WTC11 (cell line): ENCODE results near the gene RIPK3. TPM values are rescaled to one million over a fixed set of nuclear protein-coding genes. Genes with fewer than 3 reads are reported as not detected.

Experiments
- ATAC-seq: fragments of 200-7000 bp; cut with Tn5 transposase; 2 replicates; pipeline ENCODE4 v1.10.0; 2021; ENCODE audit warnings: mild to moderate bottlenecking, moderate library complexity
- CTCF ChIA-PET: fragments of 300-600 bp; sonication (Branson Sonifier 250); formaldehyde crosslinking; loops from one replicate; lab custom pipeline; 2021; ENCODE audit warnings: antibody characterized with exemption; lab: Charles Lee
- POLR2A ChIA-PET: fragments of 350-600 bp; sonication (Branson Sonifier 250); formaldehyde crosslinking; loops from one replicate; lab custom pipeline; 2021; ENCODE audit warnings: antibody characterized with exemption; lab: Charles Lee
- DNase-seq: peaks from one replicate; pipeline ENCODE4 v3.0.0; 2021; ENCODE audit warnings: low spot score
- H3K27ac Mint-ChIP-seq: 2 replicates; pipeline ENCODE4 v1.8.0; 2021; ENCODE audit warnings: mixed read lengths
- H3K27me3 Mint-ChIP-seq: 2 replicates; pipeline ENCODE4 v1.8.0; 2021; ENCODE audit warnings: low read depth, mild to moderate bottlenecking, moderate library complexity, mixed read lengths
- H3K36me3 Mint-ChIP-seq: 2 replicates; pipeline ENCODE4 v1.8.0; 2021; ENCODE audit warnings: mixed read lengths
- H3K4me1 Mint-ChIP-seq: 2 replicates; pipeline ENCODE4 v1.8.0; 2022; ENCODE audit warnings: mixed read lengths
- H3K4me3 Mint-ChIP-seq: 2 replicates; pipeline ENCODE4 v1.8.0; 2021; ENCODE audit warnings: mild to moderate bottlenecking, moderate library complexity, mixed read lengths
- H3K9me3 Mint-ChIP-seq: 2 replicates; pipeline ENCODE4 v1.8.0; 2021; ENCODE audit warnings: mixed read lengths
- ATF1 ChIP-seq: sonication (generic); formaldehyde crosslinking; IDR thresholded peaks from 2 replicates; pipeline ENCODE4 v1.8.1; 2023; ENCODE audit warnings: mild to moderate bottlenecking, moderate library complexity, missing genetic modification reagents
- EMX1 ChIP-seq: fragments of 250-450 bp; sonication (Bioruptor Pico); IDR thresholded peaks from 2 replicates; pipeline ENCODE4 v1.8.0; 2021; ENCODE audit warnings: mild to moderate bottlenecking
- ETV6 ChIP-seq: sonication (generic); formaldehyde crosslinking; IDR thresholded peaks from 2 replicates; pipeline ENCODE4 v1.8.1; 2022; ENCODE audit warnings: mild to moderate bottlenecking, missing genetic modification reagents
- GABPB1 ChIP-seq: sonication (generic); formaldehyde crosslinking; IDR thresholded peaks from 2 replicates; pipeline ENCODE4 v1.8.1; 2023; ENCODE audit warnings: mild to moderate bottlenecking, missing genetic modification reagents
- GRHL2 ChIP-seq: fragments of 250-450 bp; sonication (Bioruptor Pico); IDR thresholded peaks from 2 replicates; pipeline ENCODE4 v1.8.0; 2022; ENCODE audit warnings: mild to moderate bottlenecking, moderate library complexity; ENCODE audit not compliant: insufficient replicate concordance, severe bottlenecking
- GTF2I ChIP-seq: fragments of 250-450 bp; sonication (Bioruptor Pico); conservative IDR thresholded peaks from 2 replicates; pipeline ENCODE4 v1.4.0; 2021; ENCODE audit warnings: mild to moderate bottlenecking
- IRF1 ChIP-seq: sonication (generic); formaldehyde crosslinking; IDR thresholded peaks from 2 replicates; pipeline ENCODE4 v1.8.0; 2023; ENCODE audit warnings: missing genetic modification reagents
- JUN ChIP-seq: sonication (generic); formaldehyde crosslinking; IDR thresholded peaks from 2 replicates; pipeline ENCODE4 v1.8.0; 2023; ENCODE audit warnings: mild to moderate bottlenecking, missing genetic modification reagents
- KAT7 ChIP-seq: sonication (generic); formaldehyde crosslinking; IDR thresholded peaks from 2 replicates; pipeline ENCODE4 v1.8.1; 2023; ENCODE audit warnings: missing genetic modification reagents, mild to moderate bottlenecking, borderline replicate concordance
- MAX ChIP-seq: sonication (generic); formaldehyde crosslinking; IDR thresholded peaks from 2 replicates; pipeline ENCODE4 v1.8.0; 2022; ENCODE audit warnings: mild to moderate bottlenecking, missing genetic modification reagents
- NR2C2 ChIP-seq: sonication (generic); formaldehyde crosslinking; IDR thresholded peaks from 2 replicates; pipeline ENCODE4 v1.8.0; 2022; ENCODE audit warnings: mild to moderate bottlenecking, missing genetic modification reagents
- PRDM15 ChIP-seq: sonication (generic); formaldehyde crosslinking; IDR thresholded peaks from 2 replicates; pipeline ENCODE4 v1.8.0; 2022; ENCODE audit warnings: missing genetic modification reagents
- TCF7 ChIP-seq: sonication (generic); formaldehyde crosslinking; IDR thresholded peaks from 2 replicates; pipeline ENCODE4 v1.8.0; 2022; ENCODE audit warnings: mild to moderate bottlenecking, low read depth, missing genetic modification reagents, moderate library complexity
- TEAD1 ChIP-seq: sonication (generic); formaldehyde crosslinking; IDR thresholded peaks from 2 replicates; pipeline ENCODE4 v1.8.0; 2022; ENCODE audit warnings: mild to moderate bottlenecking, missing genetic modification reagents
- USF1 ChIP-seq: sonication (generic); formaldehyde crosslinking; IDR thresholded peaks from 2 replicates; pipeline ENCODE4 v1.8.0; 2022; ENCODE audit warnings: mild to moderate bottlenecking, missing genetic modification reagents
- USF2 ChIP-seq: sonication (generic); formaldehyde crosslinking; IDR thresholded peaks from 2 replicates; pipeline ENCODE4 v1.8.1; 2023; ENCODE audit warnings: mild to moderate bottlenecking, missing genetic modification reagents, moderate library complexity
- ZNF219 ChIP-seq: sonication (generic); formaldehyde crosslinking; IDR thresholded peaks from 2 replicates; pipeline ENCODE4 v1.8.0; 2023; ENCODE audit warnings: missing genetic modification reagents, mild to moderate bottlenecking, borderline replicate concordance
- ZNF423 ChIP-seq: fragments of 250-450 bp; sonication (Bioruptor Pico); IDR thresholded peaks from 2 replicates; pipeline ENCODE4 v2.1.2; 2022; ENCODE audit warnings: mild to moderate bottlenecking, moderate library complexity
- total RNA-seq: library from RNA; stranded (reverse); gene quantifications from 3 replicates; pipeline ENCODE4 v1.2.3, GENCODE V29; 2021
- TF ChIP-seq, protein P1 (sequence below): sonication (generic); formaldehyde crosslinking; conservative IDR thresholded peaks from 2 replicates; pipeline ENCODE4 v1.8.1; 2022; ENCODE audit warnings: mild to moderate bottlenecking, missing genetic modification reagents

The RIPK3 gene
- total RNA-seq, 1 experiment from 2014 or later, result 0.83 TPM

DNA sequence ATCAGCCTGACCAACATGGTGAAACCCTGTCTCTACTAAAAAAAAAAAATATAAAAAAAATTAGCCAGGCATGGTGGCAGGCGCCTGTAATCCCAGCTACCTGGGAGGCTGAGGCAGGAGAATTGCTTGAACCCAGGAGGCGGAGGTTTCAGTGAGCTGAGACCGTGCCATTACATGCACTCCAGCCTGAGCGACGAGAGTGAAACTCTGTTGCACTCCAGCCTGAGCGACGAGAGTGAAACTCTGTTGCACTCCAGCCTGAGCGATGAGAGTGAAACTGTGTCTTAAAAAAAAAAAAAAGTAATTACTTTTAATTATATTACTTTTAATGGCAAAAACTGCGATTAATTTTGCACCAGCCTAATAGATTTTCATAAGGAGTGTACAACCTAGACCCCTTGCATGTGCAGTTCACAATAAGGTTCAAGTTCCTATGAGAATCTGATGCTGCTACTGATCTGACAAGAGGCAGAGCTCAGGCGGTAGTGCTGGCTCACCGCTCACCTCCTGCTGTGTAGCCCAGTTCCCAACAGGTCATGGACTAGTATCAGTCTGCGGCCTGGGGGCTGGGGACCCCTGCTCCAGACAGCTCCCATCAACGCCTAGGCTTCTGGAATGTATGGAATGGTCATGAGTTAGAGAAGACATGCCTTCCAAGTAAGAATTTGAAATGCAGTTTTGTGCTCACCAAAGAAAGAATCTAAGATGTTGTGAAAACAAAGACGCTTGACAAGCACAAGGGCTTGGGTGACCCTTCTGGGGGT lies 18.4 kb downstream of the RIPK3 start (continued):
- TF ChIP-seq ZNF423 (CRISPR knock-in tag) (no peak), NR2C2 (CRISPR knock-in tag) (no peak)
- TF ChIP-seq, all 79 proteins: peak for 0

- POLR2A ChIA-PET, result interaction anchor here (0.6 kb wide), 1 partner anchor 114 kb away, joined by 3 read pairs; no protein-coding TSS in a partner anchor
Observed at GRCh38 chr14:24317141-24317928, 22.5 kb downstream of the RIPK3 start.

GRCh38 chr14:24316597-24316950 lies 23.2 kb downstream of the RIPK3 start:
- H3K27me3 Mint-ChIP-seq, result peaks cover 86% of the 10 kb centered on the region
- H3K4me3 Mint-ChIP-seq, result no peak overlapping the region
- no peak overlapping the region for H3K27ac Mint-ChIP-seq
- H3K36me3 Mint-ChIP-seq, result no peaks in the 10 kb centered on the region
- ChIA-PET CTCF (interaction anchor here (1.1 to 3.2 kb wide), 5 partner anchors 9 to 114 kb away, joined by 3 to 21 read pairs (median 10); partner anchors contain the start of genes CIDEB, KHNYN and TINF2), POLR2A (interaction anchor here (0.6 kb wide), 2 partner anchors 104 to 115 kb away, joined by 3 read pairs; no protein-coding TSS in a partner anchor)
- no peaks in the 10 kb centered on the region for H3K9me3 Mint-ChIP-seq
- DNase-seq (no peak), ATAC-seq (peak; percentile 33; the same call in 1 of the 2 replicates)
- no peaks in the 10 kb centered on the region; the same call in 1 of the 2 replicates for H3K4me1 Mint-ChIP-seq
- TF ChIP-seq ETV6 (CRISPR knock-in tag) (no peak), NR2C2 (CRISPR knock-in tag) (no peak), GTF2I (no peak), KAT7 (CRISPR knock-in tag) (no peak)

More at GRCh38 chr14:24317141-24317928, 22.5 kb downstream of the RIPK3 start:
- no peaks in the 10 kb centered on the region for H3K36me3 Mint-ChIP-seq
- no peak overlapping the region for H3K27ac Mint-ChIP-seq
- TF ChIP-seq TCF7, result no peak
- no peak for TF ChIP-seq ZNF219 (CRISPR knock-in tag)
- TF ChIP-seq GABPB1 (CRISPR knock-in tag), result no peak
- TF ChIP-seq IRF1 (CRISPR knock-in tag), result no peak
- no peaks in the 10 kb centered on the region for H3K9me3 Mint-ChIP-seq
- no peaks in the 10 kb centered on the region; the same call in 1 of the 2 replicates for H3K4me1 Mint-ChIP-seq
- H3K4me3 Mint-ChIP-seq, result no peak overlapping the region
- ATAC-seq (no peak), DNase-seq (no peak)
- CTCF ChIA-PET, result interaction anchor here (0.7 to 3.2 kb wide), 10 partner anchors 9 to 114 kb away, joined by 3 to 21 read pairs (median 8); partner anchors contain the start of genes CIDEB, KHNYN and TINF2
- peaks cover 86% of the 10 kb centered on the region for H3K27me3 Mint-ChIP-seq

DNA sequence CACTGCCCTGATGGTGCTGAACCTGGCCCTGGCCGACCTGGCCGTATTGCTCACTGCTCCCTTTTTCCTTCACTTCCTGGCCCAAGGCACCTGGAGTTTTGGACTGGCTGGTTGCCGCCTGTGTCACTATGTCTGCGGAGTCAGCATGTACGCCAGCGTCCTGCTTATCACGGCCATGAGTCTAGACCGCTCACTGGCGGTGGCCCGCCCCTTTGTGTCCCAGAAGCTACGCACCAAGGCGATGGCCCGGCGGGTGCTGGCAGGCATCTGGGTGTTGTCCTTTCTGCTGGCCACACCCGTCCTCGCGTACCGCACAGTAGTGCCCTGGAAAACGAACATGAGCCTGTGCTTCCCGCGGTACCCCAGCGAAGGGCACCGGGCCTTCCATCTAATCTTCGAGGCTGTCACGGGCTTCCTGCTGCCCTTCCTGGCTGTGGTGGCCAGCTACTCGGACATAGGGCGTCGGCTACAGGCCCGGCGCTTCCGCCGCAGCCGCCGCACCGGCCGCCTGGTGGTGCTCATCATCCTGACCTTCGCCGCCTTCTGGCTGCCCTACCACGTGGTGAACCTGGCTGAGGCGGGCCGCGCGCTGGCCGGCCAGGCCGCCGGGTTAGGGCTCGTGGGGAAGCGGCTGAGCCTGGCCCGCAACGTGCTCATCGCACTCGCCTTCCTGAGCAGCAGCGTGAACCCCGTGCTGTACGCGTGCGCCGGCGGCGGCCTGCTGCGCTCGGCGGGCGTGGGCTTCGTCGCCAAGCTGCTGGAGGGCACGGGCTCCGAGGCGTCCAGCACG lies 23.8 kb downstream of the RIPK3 start:
- Mint-ChIP-seq H3K9me3 (no peaks in the 10 kb centered on the region), H3K27me3 (peaks cover 87% of the 10 kb centered on the region), H3K4me1 (no peaks in the 10 kb centered on the region), H3K27ac (no peak overlapping the region), H3K4me3 (no peak overlapping the region), H3K36me3 (no peaks in the 10 kb centered on the region)
- ChIA-PET POLR2A (interaction anchor here (0.6 kb wide), 2 partner anchors 70 to 104 kb away, joined by 3 read pairs; no protein-coding TSS in a partner anchor), CTCF (interaction anchor here (0.6 to 3.2 kb wide), 11 partner anchors 8 to 760 kb away, joined by 3 to 21 read pairs (median 5); partner anchors contain the start of genes CIDEB, DHRS1, KHNYN and NOP9)
- ATAC-seq (peak; percentile 74), DNase-seq (peak; percentile 63)
- TF ChIP-seq USF1 (peak; percentile 88), GRHL2 (CRISPR knock-in tag) (no peak), PRDM15 (CRISPR knock-in tag) (peak; percentile 63), TEAD1 (peak; percentile 95), EMX1 (CRISPR knock-in tag) (no peak), USF2 (peak; percentile 79), JUN (CRISPR knock-in tag) (peak; percentile 94; the same call in 1 of the 2 replicates), MAX (CRISPR knock-in tag) (peak; percentile 99), ZNF219 (CRISPR knock-in tag) (peak; percentile 68; the same call in 1 of the 2 replicates), ATF1 (CRISPR knock-in tag) (no peak)
- TF ChIP-seq, protein P1, sequence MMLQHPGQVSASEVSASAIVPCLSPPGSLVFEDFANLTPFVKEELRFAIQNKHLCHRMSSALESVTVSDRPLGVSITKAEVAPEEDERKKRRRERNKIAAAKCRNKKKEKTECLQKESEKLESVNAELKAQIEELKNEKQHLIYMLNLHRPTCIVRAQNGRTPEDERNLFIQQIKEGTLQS (CRISPR knock-in tag), result no peak
